HCT116 (cell line): Measurements from ENCODE around the gene TRPM6.

Experiments
- CTCF ChIP-seq, 3 experiments: fragments of 200-600 bp in 1 of 3; sonication (generic) in 1 of 3; IDR thresholded peaks in 2 of 3; conservative IDR thresholded peaks in 1 of 3; 2 replicates each; pipeline ENCODE4 v1.5.1; 2012 to 2017; ENCODE audit warnings: low read depth in 2 of 3, low read length in 2 of 3, antibody characterized with exemption in 1 of 3, borderline replicate concordance in 1 of 3, control low read depth in 1 of 3, mild to moderate bottlenecking in 1 of 3, mixed read lengths in 1 of 3, mixed run types in 1 of 3, moderate library complexity in 1 of 3; ENCODE audit not compliant: insufficient read depth in 1 of 3
- EZH2 ChIP-seq: fragments of 200-600 bp; sonication (generic); IDR thresholded peaks from 2 replicates; pipeline ENCODE4 v1.6.1; 2017; ENCODE audit warnings: antibody characterized with exemption, mixed run types
- EZH2phosphoT487 ChIP-seq: fragments of 200-600 bp; IDR thresholded peaks from 2 replicates; pipeline ENCODE4 v1.6.1; 2018; ENCODE audit warnings: antibody characterized with exemption, borderline replicate concordance
- FOSL1 ChIP-seq: IDR thresholded peaks from 2 replicates; pipeline ENCODE4 v1.6.1; 2012; ENCODE audit warnings: low read depth
- JUND ChIP-seq: IDR thresholded peaks from 2 replicates; pipeline ENCODE4 v1.6.1; 2012
- POLR2A ChIP-seq: IDR thresholded peaks from 2 replicates; pipeline ENCODE4 v1.7.0; 2011; ENCODE audit warnings: borderline replicate concordance; ENCODE audit not compliant: insufficient read depth, insufficient read length; ENCODE audit errors: extremely low read depth
- RAD21 ChIP-seq: IDR thresholded peaks from 2 replicates; pipeline ENCODE4 v1.6.1; 2012; ENCODE audit warnings: low read depth, mild to moderate bottlenecking
- SRF ChIP-seq: IDR thresholded peaks from 2 replicates; pipeline ENCODE4 v1.6.1; 2012; ENCODE audit warnings: low read depth
- TF ChIP-seq, protein P1 (sequence below): IDR thresholded peaks from 2 replicates; pipeline ENCODE4 v1.6.1; 2012; ENCODE audit warnings: low read depth
- TF ChIP-seq, protein P2 (sequence below): IDR thresholded peaks from 2 replicates; pipeline ENCODE4 v1.6.1; 2011; ENCODE audit warnings: mild to moderate bottlenecking, low read length, moderate library complexity; ENCODE audit not compliant: insufficient replicate concordance; ENCODE audit errors: extremely low read depth

GRCh38 chr9:74908665-74909064, 20.9 kb upstream of the TRPM6 start:
- TF ChIP-seq POLR2A (no peak), CTCF (IDR thresholded peaks at IDR 0.05 in 2 of 3, conservative IDR thresholded peaks at IDR 0.05 in 1 of 3; ENCODE audit: borderline replicate concordance in 1 of 3, insufficient read depth in 1 of 3, low read depth in 2 of 3, low read length in 2 of 3) (no peak), RAD21 (no peak), JUND (no peak), EZH2 (no peak), FOSL1 (no peak), SRF (no peak), EZH2phosphoT487 (no peak)
- TF ChIP-seq, protein P1, sequence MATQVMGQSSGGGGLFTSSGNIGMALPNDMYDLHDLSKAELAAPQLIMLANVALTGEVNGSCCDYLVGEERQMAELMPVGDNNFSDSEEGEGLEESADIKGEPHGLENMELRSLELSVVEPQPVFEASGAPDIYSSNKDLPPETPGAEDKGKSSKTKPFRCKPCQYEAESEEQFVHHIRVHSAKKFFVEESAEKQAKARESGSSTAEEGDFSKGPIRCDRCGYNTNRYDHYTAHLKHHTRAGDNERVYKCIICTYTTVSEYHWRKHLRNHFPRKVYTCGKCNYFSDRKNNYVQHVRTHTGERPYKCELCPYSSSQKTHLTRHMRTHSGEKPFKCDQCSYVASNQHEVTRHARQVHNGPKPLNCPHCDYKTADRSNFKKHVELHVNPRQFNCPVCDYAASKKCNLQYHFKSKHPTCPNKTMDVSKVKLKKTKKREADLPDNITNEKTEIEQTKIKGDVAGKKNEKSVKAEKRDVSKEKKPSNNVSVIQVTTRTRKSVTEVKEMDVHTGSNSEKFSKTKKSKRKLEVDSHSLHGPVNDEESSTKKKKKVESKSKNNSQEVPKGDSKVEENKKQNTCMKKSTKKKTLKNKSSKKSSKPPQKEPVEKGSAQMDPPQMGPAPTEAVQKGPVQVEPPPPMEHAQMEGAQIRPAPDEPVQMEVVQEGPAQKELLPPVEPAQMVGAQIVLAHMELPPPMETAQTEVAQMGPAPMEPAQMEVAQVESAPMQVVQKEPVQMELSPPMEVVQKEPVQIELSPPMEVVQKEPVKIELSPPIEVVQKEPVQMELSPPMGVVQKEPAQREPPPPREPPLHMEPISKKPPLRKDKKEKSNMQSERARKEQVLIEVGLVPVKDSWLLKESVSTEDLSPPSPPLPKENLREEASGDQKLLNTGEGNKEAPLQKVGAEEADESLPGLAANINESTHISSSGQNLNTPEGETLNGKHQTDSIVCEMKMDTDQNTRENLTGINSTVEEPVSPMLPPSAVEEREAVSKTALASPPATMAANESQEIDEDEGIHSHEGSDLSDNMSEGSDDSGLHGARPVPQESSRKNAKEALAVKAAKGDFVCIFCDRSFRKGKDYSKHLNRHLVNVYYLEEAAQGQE = no peak
- TF ChIP-seq, protein P2, sequence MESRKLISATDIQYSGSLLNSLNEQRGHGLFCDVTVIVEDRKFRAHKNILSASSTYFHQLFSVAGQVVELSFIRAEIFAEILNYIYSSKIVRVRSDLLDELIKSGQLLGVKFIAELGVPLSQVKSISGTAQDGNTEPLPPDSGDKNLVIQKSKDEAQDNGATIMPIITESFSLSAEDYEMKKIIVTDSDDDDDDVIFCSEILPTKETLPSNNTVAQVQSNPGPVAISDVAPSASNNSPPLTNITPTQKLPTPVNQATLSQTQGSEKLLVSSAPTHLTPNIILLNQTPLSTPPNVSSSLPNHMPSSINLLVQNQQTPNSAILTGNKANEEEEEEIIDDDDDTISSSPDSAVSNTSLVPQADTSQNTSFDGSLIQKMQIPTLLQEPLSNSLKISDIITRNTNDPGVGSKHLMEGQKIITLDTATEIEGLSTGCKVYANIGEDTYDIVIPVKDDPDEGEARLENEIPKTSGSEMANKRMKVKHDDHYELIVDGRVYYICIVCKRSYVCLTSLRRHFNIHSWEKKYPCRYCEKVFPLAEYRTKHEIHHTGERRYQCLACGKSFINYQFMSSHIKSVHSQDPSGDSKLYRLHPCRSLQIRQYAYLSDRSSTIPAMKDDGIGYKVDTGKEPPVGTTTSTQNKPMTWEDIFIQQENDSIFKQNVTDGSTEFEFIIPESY = no peak
